HFF-Myc (cell line): ENCODE measurements around the gene SARS2.
A peak's percentile ranks its signal among the peaks of the same experiment; 100 is the strongest.

Experiments
- DNase-seq: peaks from one replicate; pipeline ENCODE4 v3.0.0-alpha.2; 2011; ENCODE audit warnings: low read depth; ENCODE audit errors: extremely low read depth
- H3K4me3 ChIP-seq: replicated peaks from 2 replicates; pipeline ENCODE4 v1.5.1; 2011; ENCODE audit warnings: low read depth, mild to moderate bottlenecking, control low read depth, low read length
- TF ChIP-seq, protein P1 (sequence below): IDR thresholded peaks from 2 replicates; pipeline ENCODE4 v1.5.1; 2012; ENCODE audit warnings: mild to moderate bottlenecking, low read depth, low read length, control low read depth; ENCODE audit errors: missing control alignments

The SARS2 gene

DNA sequence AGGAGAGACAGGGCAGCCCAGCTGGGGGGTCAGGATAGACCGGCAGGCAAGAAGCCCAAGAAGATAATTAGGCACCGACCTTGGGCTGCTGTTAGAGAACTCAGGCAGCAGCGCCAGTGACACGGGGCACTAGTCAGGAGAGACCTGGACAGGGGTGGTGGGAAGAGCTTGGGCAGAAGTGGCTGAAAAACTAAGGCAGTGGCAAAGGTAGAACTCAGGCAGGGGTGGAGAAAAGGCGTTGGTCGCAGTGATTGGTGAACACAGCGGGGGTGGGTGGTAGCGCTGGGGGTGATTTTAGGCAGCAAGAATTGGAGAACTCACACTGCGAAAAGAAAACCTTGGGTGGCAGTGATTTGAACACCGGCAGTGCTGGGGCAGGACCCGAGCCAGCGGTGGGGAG, 22.9 kb downstream of the SARS2 start:
- TF ChIP-seq, protein P1, sequence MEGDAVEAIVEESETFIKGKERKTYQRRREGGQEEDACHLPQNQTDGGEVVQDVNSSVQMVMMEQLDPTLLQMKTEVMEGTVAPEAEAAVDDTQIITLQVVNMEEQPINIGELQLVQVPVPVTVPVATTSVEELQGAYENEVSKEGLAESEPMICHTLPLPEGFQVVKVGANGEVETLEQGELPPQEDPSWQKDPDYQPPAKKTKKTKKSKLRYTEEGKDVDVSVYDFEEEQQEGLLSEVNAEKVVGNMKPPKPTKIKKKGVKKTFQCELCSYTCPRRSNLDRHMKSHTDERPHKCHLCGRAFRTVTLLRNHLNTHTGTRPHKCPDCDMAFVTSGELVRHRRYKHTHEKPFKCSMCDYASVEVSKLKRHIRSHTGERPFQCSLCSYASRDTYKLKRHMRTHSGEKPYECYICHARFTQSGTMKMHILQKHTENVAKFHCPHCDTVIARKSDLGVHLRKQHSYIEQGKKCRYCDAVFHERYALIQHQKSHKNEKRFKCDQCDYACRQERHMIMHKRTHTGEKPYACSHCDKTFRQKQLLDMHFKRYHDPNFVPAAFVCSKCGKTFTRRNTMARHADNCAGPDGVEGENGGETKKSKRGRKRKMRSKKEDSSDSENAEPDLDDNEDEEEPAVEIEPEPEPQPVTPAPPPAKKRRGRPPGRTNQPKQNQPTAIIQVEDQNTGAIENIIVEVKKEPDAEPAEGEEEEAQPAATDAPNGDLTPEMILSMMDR, result no peak
- no peak for DNase-seq
- no peak overlapping the region for H3K4me3 ChIP-seq

- DNase-seq, result no peak
- TF ChIP-seq, protein P1, result no peak
- H3K4me3 ChIP-seq, result no peak overlapping the region
Measured at GRCh38 chr19:38907227-38907626, 23.3 kb downstream of the SARS2 start.

- H3K4me3 ChIP-seq, result no peak overlapping the region
- TF ChIP-seq, protein P1, result no peak
- DNase-seq, result no peak
Measured at GRCh38 chr19:38905620-38906019, 24.9 kb downstream of the SARS2 start.

GRCh38 chr19:38904581-38905539, 25.7 kb downstream of the SARS2 start:
- no peak for DNase-seq
- TF ChIP-seq, protein P1, result no peak

DNA sequence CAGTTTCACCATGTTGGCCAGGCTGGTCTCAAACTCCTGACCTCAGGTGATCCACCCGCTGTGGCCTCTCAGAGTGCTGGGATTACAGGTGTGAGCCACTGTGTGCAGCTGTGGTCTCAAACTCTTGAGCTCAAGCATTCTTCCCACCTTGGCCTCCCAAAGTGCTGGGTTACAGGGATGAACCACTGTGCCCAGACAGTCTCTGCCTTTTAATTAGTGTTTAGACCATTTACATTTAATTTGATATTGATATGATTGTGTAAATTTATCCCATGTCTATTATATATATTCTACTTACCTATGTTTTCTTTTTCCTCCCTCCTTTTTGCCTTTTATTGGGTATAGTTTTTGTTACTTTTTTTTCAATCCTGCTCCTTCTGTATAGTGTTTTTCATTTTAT, 28.9 kb downstream of the SARS2 start:
- TF ChIP-seq, protein P1, result no peak
- no peak for DNase-seq
- no peak overlapping the region for H3K4me3 ChIP-seq

More at GRCh38 chr19:38904581-38905539, 25.7 kb downstream of the SARS2 start:
- no peak overlapping the region for H3K4me3 ChIP-seq

- H3K4me3 ChIP-seq, result peak overlapping the region; percentile 71
- DNase-seq, result no peak
- TF ChIP-seq, protein P1, result no peak
Measured at GRCh38 chr19:38900743-38901190, 29.8 kb downstream of the SARS2 start.

GRCh38 chr19:38900202-38900629, 30.3 kb downstream of the SARS2 start:
- TF ChIP-seq, protein P1, result no peak
- DNase-seq, result peak; percentile 16
- peak overlapping the region; percentile 71 for H3K4me3 ChIP-seq
